KOPT-K1 (cell line): ENCODE results near the gene ZSWIM3.
"Not testable (repeated sequence)": the region's sequence is repeated elsewhere in the genome, so short reads cannot be mapped to it uniquely, and the experiment has no call there.

Experiments
- H3K27ac ChIP-seq: fragments of 200-600 bp; sonication (generic); 2 replicates; pipeline ENCODE4 v1.5.1; 2016; ENCODE audit warnings: antibody characterized with exemption, mild to moderate bottlenecking, low read depth, low read length; ENCODE audit not compliant: poor library complexity, severe bottlenecking
- H3K36me3 ChIP-seq: fragments of 200-600 bp; sonication (generic); 2 replicates; pipeline ENCODE4 v1.5.1; 2017; ENCODE audit warnings: antibody characterized with exemption, mild to moderate bottlenecking, low read length, moderate library complexity; ENCODE audit not compliant: insufficient read depth
- H3K9me3 ChIP-seq: fragments of 200-600 bp; sonication (generic); 2 replicates; pipeline ENCODE4 v1.5.1; 2017; ENCODE audit warnings: antibody characterized with exemption, low read length, mild to moderate bottlenecking; ENCODE audit not compliant: insufficient read depth, poor library complexity, severe bottlenecking

The ZSWIM3 gene

GRCh38 chr20:45863543-45864470, 6.4 kb downstream of the ZSWIM3 start:
- no peak overlapping the region for H3K27ac ChIP-seq
- H3K9me3 ChIP-seq = no peaks in the 10 kb centered on the region
- H3K36me3 ChIP-seq = 0 out of 2 replicates have a peak, but pooled peaks cover 4% of the 10 kb centered on the region

- H3K27ac ChIP-seq = no peak overlapping the region
- no peaks in the 10 kb centered on the region for H3K9me3 ChIP-seq
- H3K36me3 ChIP-seq = 0 out of 2 replicates have a peak, but pooled peaks cover 4% of the 10 kb centered on the region
Measured at GRCh38 chr20:45866454-45866853, 9.0 kb downstream of the ZSWIM3 start.

GRCh38 chr20:45867136-45867818, 9.9 kb downstream of the ZSWIM3 start:
- H3K36me3 ChIP-seq = 0 out of 2 replicates have a peak, but pooled peaks cover 4% of the 10 kb centered on the region
- no peaks in the 10 kb centered on the region for H3K9me3 ChIP-seq
- no peak overlapping the region for H3K27ac ChIP-seq

GRCh38 chr20:45867819-45868176, 10.4 kb downstream of the ZSWIM3 start:
- H3K36me3 ChIP-seq = 0 out of 2 replicates have a peak, but pooled peaks cover 4% of the 10 kb centered on the region
- no peak overlapping the region for H3K27ac ChIP-seq
- H3K9me3 ChIP-seq = no peaks in the 10 kb centered on the region

GRCh38 chr20:45872626-45873025, 15.2 kb downstream of the ZSWIM3 start:
- Histone ChIP-seq H3K27ac (no peak overlapping the region), H3K36me3 (peaks cover 9% of the 10 kb centered on the region; the same call in 1 of the 2 replicates), H3K9me3 (no peaks in the 10 kb centered on the region)

- Histone ChIP-seq H3K36me3 (peaks cover 18% of the 10 kb centered on the region; the same call in 1 of the 2 replicates), H3K27ac (no peak overlapping the region), H3K9me3 (no peaks in the 10 kb centered on the region)
Measured at GRCh38 chr20:45873409-45874103, 16.1 kb downstream of the ZSWIM3 start.

- not testable (repeated sequence) for H3K9me3 ChIP-seq, H3K27ac ChIP-seq
- peaks cover 18% of the 10 kb centered on the region; the same call in 1 of the 2 replicates for H3K36me3 ChIP-seq
Measured at GRCh38 chr20:45874104-45874481, 16.7 kb downstream of the ZSWIM3 start.

GRCh38 chr20:45874576-45874975, 17.2 kb downstream of the ZSWIM3 start:
- peaks cover 18% of the 10 kb centered on the region; the same call in 1 of the 2 replicates for H3K36me3 ChIP-seq
- no peak overlapping the region for H3K27ac ChIP-seq
- no peaks in the 10 kb centered on the region for H3K9me3 ChIP-seq

GRCh38 chr20:45878076-45878761, 20.8 kb downstream of the ZSWIM3 start:
- H3K9me3 ChIP-seq = no peaks in the 10 kb centered on the region
- H3K27ac ChIP-seq = no peak overlapping the region
- H3K36me3 ChIP-seq = peaks cover 28% of the 10 kb centered on the region

GRCh38 chr20:45880988-45881788, 23.8 kb downstream of the ZSWIM3 start, which contains the start of gene ZSWIM1:
TSS of gene ZSWIM1 (plus strand) at chr20:45881227. CDS start at chr20:45882593, 1,366 bp downstream.
- Histone ChIP-seq H3K27ac (peak within 1 kb of the TSS; percentile 90), H3K9me3 (no peaks in the 10 kb centered on the region), H3K36me3 (peaks cover 41% of the 10 kb centered on the region)

GRCh38 chr20:45882469-45883099, 25.2 kb downstream of the ZSWIM3 start:
- Histone ChIP-seq H3K27ac (peak overlapping the region; percentile 35), H3K36me3 (peaks cover 42% of the 10 kb centered on the region), H3K9me3 (no peaks in the 10 kb centered on the region)

- Histone ChIP-seq H3K36me3 (peaks cover 37% of the 10 kb centered on the region), H3K9me3 (no peaks in the 10 kb centered on the region), H3K27ac (peak overlapping the region; percentile 35)
Measured at GRCh38 chr20:45883100-45883469, 25.7 kb downstream of the ZSWIM3 start.

GRCh38 chr20:45886590-45887345, 29.4 kb downstream of the ZSWIM3 start:
- no peaks in the 10 kb centered on the region for H3K9me3 ChIP-seq
- H3K27ac ChIP-seq = peak overlapping the region; percentile 23
- H3K36me3 ChIP-seq = peaks cover 32% of the 10 kb centered on the region
